ENCODE measurements around the gene RAC2. TPM values are rescaled to one million over a fixed set of nuclear protein-coding genes. Genes with fewer than 3 reads are reported as not detected.

RAC2 gene
- total RNA-seq, 2 donors from 2014 or later = 9.7 to 14.4 TPM

GRCh38 chr22:37260901-37261336 is 16.9 kb upstream of the RAC2 start:
- WGBS = 23% methylated on average over 14 of the region's 14 CpGs
- peaks cover 6% of the 10 kb centered on the region for H3K27me3 ChIP-seq (replicated peaks; ENCODE audit: insufficient read depth)
- DNase-seq (ENCODE audit: low spot score) = peak; percentile 27

GRCh38 chr22:37260155-37260795 is 16.2 kb upstream of the RAC2 start:
- TF ChIP-seq CTCF (IDR thresholded peaks at IDR 0.05) (no peak), POLR2AphosphoS5 (IDR thresholded peaks at IDR 0.05) (no peak), POLR2A (IDR thresholded peaks at IDR 0.05) (no peak)
- 44% methylated on average over 14 of the region's 15 CpGs for WGBS
- intact Hi-C loops (cut with DNase I) = no loop called here

More at GRCh38 chr22:37260901-37261336, 16.9 kb upstream of the RAC2 start:
- peak; percentile 49 to 78 (median 70) for TF ChIP-seq CTCF (IDR thresholded peaks at IDR 0.05)
- no peak for TF ChIP-seq POLR2A (IDR thresholded peaks at IDR 0.05)
- Histone ChIP-seq H3K4me1 (replicated peaks) (no peaks in the 10 kb centered on the region), H3K36me3 (no peaks in the 10 kb centered on the region), H3K9me3 (no peaks in the 10 kb centered on the region), H3K27ac (no peak overlapping the region), H3K4me3 (no peak overlapping the region)
- intact Hi-C loops (cut with DNase I) = no loop called here

GRCh38 chr22:37259540-37260029 is 15.5 kb upstream of the RAC2 start:
- intact Hi-C loops (cut with DNase I) = no loop called here
- no peaks in the 10 kb centered on the region for H3K36me3 ChIP-seq
- H3K9me3 ChIP-seq = no peaks in the 10 kb centered on the region
- no peak overlapping the region for H3K27ac ChIP-seq
- TF ChIP-seq POLR2AphosphoS5 (IDR thresholded peaks at IDR 0.05) (no peak), CTCF (IDR thresholded peaks at IDR 0.05) (peak in 1 of 4 experiments; percentile 40)
- DNase-seq (ENCODE audit: low spot score) = no peak
- 7% methylated on average over 23 of the region's 23 CpGs for WGBS
- no peak overlapping the region for H3K4me3 ChIP-seq
- peaks cover 8% of the 10 kb centered on the region for H3K27me3 ChIP-seq (replicated peaks; ENCODE audit: insufficient read depth)
- H3K4me1 ChIP-seq (replicated peaks) = no peaks in the 10 kb centered on the region

More at GRCh38 chr22:37260155-37260795, 16.2 kb upstream of the RAC2 start:
- Histone ChIP-seq H3K9me3 (no peaks in the 10 kb centered on the region), H3K27ac (no peak overlapping the region), H3K36me3 (no peaks in the 10 kb centered on the region), H3K27me3 (replicated peaks; ENCODE audit: insufficient read depth) (peaks cover 8% of the 10 kb centered on the region), H3K4me1 (replicated peaks) (no peaks in the 10 kb centered on the region), H3K4me3 (no peak overlapping the region)
- no peak for DNase-seq (ENCODE audit: low spot score)

GRCh38 chr22:37258753-37259401 is 14.8 kb upstream of the RAC2 start:
- no peaks in the 10 kb centered on the region for H3K36me3 ChIP-seq
- no peak for DNase-seq (ENCODE audit: low spot score)
- no peaks in the 10 kb centered on the region for H3K4me1 ChIP-seq (replicated peaks)
- 78% methylated on average over 14 of the region's 14 CpGs for WGBS
- H3K4me3 ChIP-seq = no peak overlapping the region
- H3K27me3 ChIP-seq (replicated peaks; ENCODE audit: insufficient read depth) = peaks cover 11% of the 10 kb centered on the region
- H3K27ac ChIP-seq = no peak overlapping the region
- intact Hi-C loops (cut with DNase I) = no loop called here
- no peaks in the 10 kb centered on the region for H3K9me3 ChIP-seq
- TF ChIP-seq CTCF (IDR thresholded peaks at IDR 0.05) (no peak), POLR2AphosphoS5 (IDR thresholded peaks at IDR 0.05) (no peak), POLR2A (IDR thresholded peaks at IDR 0.05) (no peak)
